IMR-90 (cell line): ENCODE measurements around the gene ESYT1. TPM values are rescaled to one million over a fixed set of nuclear protein-coding genes. Genes with fewer than 3 reads are reported as not detected.

Source experiments
- ATAC-seq: fragments of 200-7000 bp; cut with Tn5 transposase; 2 replicates; pipeline ENCODE4 v1.9.1; 2020; ENCODE audit warnings: low read depth, mild to moderate bottlenecking, moderate library complexity
- BruUV-seq: library from RNA; stranded (reverse); fragments of 400-500 nt; replicated peaks from 2 replicates; lab custom pipeline; 2021; lab: Mats Ljungman, UMichigan
- CTCF ChIA-PET: fragments of 300-600 bp; formaldehyde crosslinking; extraction: SDS; loops from one replicate; lab custom pipeline; 2021; ENCODE audit warnings: antibody characterized with exemption; lab: Yijun Ruan, JAX
- POLR2A ChIA-PET: fragments of 300-600 bp; sonication (Branson Sonifier 250); formaldehyde crosslinking; loops from one replicate; lab custom pipeline; 2022; ENCODE audit warnings: antibody characterized with exemption; ENCODE audit not compliant: unreplicated experiment; lab: Charles Lee
- DNase-seq: peaks from one replicate; pipeline ENCODE4 v3.0.0; 2013
- H2AFZ ChIP-seq: replicated peaks from 2 replicates; pipeline ENCODE3; 2013; ENCODE audit warnings: low read length, mild to moderate bottlenecking; ENCODE audit not compliant: poor library complexity
- H2AK5ac ChIP-seq: 2 replicates; pipeline ENCODE4 v1.6.1; 2013; ENCODE audit warnings: low read depth, low read length, inconsistent platforms
- H2AK9ac ChIP-seq: replicated peaks from 2 replicates; pipeline ENCODE3; 2013; ENCODE audit warnings: mild to moderate bottlenecking, low read depth, low read length, moderate library complexity; ENCODE audit not compliant: poor library complexity
- H2BK120ac ChIP-seq: 2 replicates; pipeline ENCODE4 v1.6.1; 2013; ENCODE audit warnings: low read depth, low read length, inconsistent platforms
- H2BK15ac ChIP-seq: 3 replicates; pipeline ENCODE4 v1.6.1; 2013; ENCODE audit warnings: low read depth, low read length, inconsistent platforms
- H2BK20ac ChIP-seq: 2 replicates; pipeline ENCODE4 v1.6.1; 2013; ENCODE audit warnings: low read depth, mild to moderate bottlenecking, inconsistent platforms, low read length, moderate library complexity
- H2BK5ac ChIP-seq: 2 replicates; pipeline ENCODE4 v1.6.1; 2013; ENCODE audit warnings: mild to moderate bottlenecking, low read depth, low read length, inconsistent platforms; ENCODE audit not compliant: poor library complexity, severe bottlenecking
- H3K14ac ChIP-seq: replicated peaks from 2 replicates; pipeline ENCODE4 v1.6.1; 2013; ENCODE audit warnings: low read depth, low read length, inconsistent platforms
- H3K18ac ChIP-seq: 2 replicates; pipeline ENCODE4 v1.6.1; 2013; ENCODE audit warnings: low read depth, low read length, control low read depth
- H3K23ac ChIP-seq: 2 replicates; pipeline ENCODE4 v1.6.1; 2013; ENCODE audit warnings: low read depth, low read length, inconsistent platforms
- H3K27ac ChIP-seq: 2 replicates; pipeline ENCODE4 v1.5.1; 2013; ENCODE audit warnings: mild to moderate bottlenecking, control low read depth, low read length; ENCODE audit not compliant: insufficient read depth
- H3K27me3 ChIP-seq: 2 replicates; pipeline ENCODE4 v1.6.1; 2013; ENCODE audit warnings: low read length; ENCODE audit not compliant: control insufficient read depth, insufficient read depth
- H3K36me3 ChIP-seq: 2 replicates; pipeline ENCODE4 v1.6.1; 2013; ENCODE audit warnings: low read length, mixed read lengths; ENCODE audit not compliant: control insufficient read depth, insufficient read depth
- H3K4ac ChIP-seq: 2 replicates; pipeline ENCODE4 v1.6.1; 2013; ENCODE audit warnings: low read depth, low read length, inconsistent platforms
- H3K4me1 ChIP-seq: 2 replicates; pipeline ENCODE4 v1.6.1; 2013; ENCODE audit warnings: low read length, mixed read lengths; ENCODE audit not compliant: control insufficient read depth, insufficient read depth
- H3K4me2 ChIP-seq: 2 replicates; pipeline ENCODE4 v1.6.1; 2013; ENCODE audit warnings: low read depth, mild to moderate bottlenecking, control low read depth, low read length, moderate library complexity
- H3K4me3 ChIP-seq: 2 replicates; pipeline ENCODE4 v1.5.1; 2013; ENCODE audit warnings: low read depth, mild to moderate bottlenecking, control low read depth, low read length, moderate library complexity; ENCODE audit not compliant: insufficient read depth
- H3K56ac ChIP-seq: 2 replicates; pipeline ENCODE4 v1.6.1; 2013; ENCODE audit warnings: low read length, inconsistent platforms; ENCODE audit not compliant: insufficient read depth; ENCODE audit errors: extremely low read depth
- H3K79me1 ChIP-seq, 2 experiments: 2 replicates each; pipeline ENCODE4 v1.6.1; 2013; ENCODE audit warnings: low read length in 2 of 2, inconsistent platforms in 1 of 2, low read depth in 1 of 2
- H3K9ac ChIP-seq: 2 replicates; pipeline ENCODE4 v1.6.1; 2013; ENCODE audit warnings: low read depth, low read length, control low read depth
- H3K9me1 ChIP-seq: 2 replicates; pipeline ENCODE4 v1.6.1; 2013; ENCODE audit warnings: low read length, inconsistent platforms; ENCODE audit not compliant: insufficient read depth
- H3K9me3 ChIP-seq: 2 replicates; pipeline ENCODE4 v1.6.1; 2013; ENCODE audit warnings: low read length; ENCODE audit not compliant: control insufficient read depth, insufficient read depth
- H4K20me1 ChIP-seq: 2 replicates; pipeline ENCODE4 v1.6.1; 2013; ENCODE audit warnings: low read length, inconsistent platforms; ENCODE audit not compliant: insufficient read depth
- H4K5ac ChIP-seq: 2 replicates; pipeline ENCODE4 v1.6.1; 2013; ENCODE audit warnings: mild to moderate bottlenecking, low read depth, low read length, control low read depth
- H4K8ac ChIP-seq, 2 experiments: 2 replicates each; pipeline ENCODE4 v1.6.1; 2013; ENCODE audit warnings: low read depth in 2 of 2, low read length in 2 of 2, control low read depth in 1 of 2, inconsistent platforms in 1 of 2
- H4K91ac ChIP-seq: 2 replicates; pipeline ENCODE4 v1.6.1; 2013; ENCODE audit warnings: low read depth, low read length, inconsistent platforms; ENCODE audit not compliant: insufficient read depth
- BHLHE40 ChIP-seq: fragments of 150-350 bp; IDR thresholded peaks from 2 replicates; pipeline ENCODE4 v1.6.1; 2016; ENCODE audit warnings: mild to moderate bottlenecking, low read depth, low read length
- CEBPB ChIP-seq: IDR thresholded peaks from 2 replicates; pipeline ENCODE4 v1.6.1; 2012; ENCODE audit warnings: low read depth, low read length, improper control_type of control experiment
- CHD1 ChIP-seq: IDR thresholded peaks from 2 replicates; pipeline ENCODE4 v1.6.1; 2012; ENCODE audit warnings: low read depth, low read length, improper control_type of control experiment
- FOS ChIP-seq: fragments of 150-350 bp; IDR thresholded peaks from 2 replicates; pipeline ENCODE4 v1.6.1; 2016; ENCODE audit warnings: low read depth, low read length
- WGBS, 2 experiments: methylation state at CpG; one replicate each; pipeline versions ENCODE4 v1.1.5 to v1.1.7; 2013; ENCODE audit warnings: missing lambda C conversion rate in 2 of 2; ENCODE audit not compliant: insufficient read length in 1 of 2; ENCODE audit errors: extremely low coverage in 2 of 2; 5-methylcytosine and 5-hydroxymethylcytosine counted together
- dilution Hi-C: fragments of 300-500 bp; cut with HindIII; formaldehyde crosslinking; loops from one replicate; pipeline ENCODE4 v1.14.3; 2018; ENCODE audit warnings: low sequenced_read_pairs; ENCODE audit not compliant: unreplicated experiment
- in situ Hi-C: fragments of 300-500 bp; cut with MboI; formaldehyde crosslinking; loops from 3 replicates; pipeline ENCODE4 v1.14.3; 2019; ENCODE audit warnings: low sequenced_read_pairs, inconsistent platforms, mixed read lengths
- intact Hi-C: fragments of 100-400 bp; cut with micrococcal nuclease; formaldehyde crosslinking; loops from 2 replicates; pipeline ENCODE4 v1.10.0; 2022
- polyA plus RNA-seq, 3 experiments: library from polyadenylated mRNA; depleted of rRNA; stranded (reverse); fragments of >200 nt; gene quantifications; 2 replicates each; pipeline ENCODE4 v1.2.3, GENCODE V29; 2012; ENCODE audit warnings: low replicate concordance in 1 of 3
- total RNA-seq: library from RNA; depleted of rRNA; stranded (reverse); fragments of >200 nt; gene quantifications from 2 replicates; pipeline ENCODE4 v1.2.3, GENCODE V29; 2012
- TF ChIP-seq, protein P1 (sequence below): conservative IDR thresholded peaks from 2 replicates; pipeline ENCODE4 v1.5.1; 2012; ENCODE audit warnings: mild to moderate bottlenecking, low read depth, low read length, improper control_type of control experiment

Gene ESYT1
- total and polyA plus RNA-seq, 2 of the 4 experiments (the other 2 are of a cell fraction): 150 to 153 TPM

DNA sequence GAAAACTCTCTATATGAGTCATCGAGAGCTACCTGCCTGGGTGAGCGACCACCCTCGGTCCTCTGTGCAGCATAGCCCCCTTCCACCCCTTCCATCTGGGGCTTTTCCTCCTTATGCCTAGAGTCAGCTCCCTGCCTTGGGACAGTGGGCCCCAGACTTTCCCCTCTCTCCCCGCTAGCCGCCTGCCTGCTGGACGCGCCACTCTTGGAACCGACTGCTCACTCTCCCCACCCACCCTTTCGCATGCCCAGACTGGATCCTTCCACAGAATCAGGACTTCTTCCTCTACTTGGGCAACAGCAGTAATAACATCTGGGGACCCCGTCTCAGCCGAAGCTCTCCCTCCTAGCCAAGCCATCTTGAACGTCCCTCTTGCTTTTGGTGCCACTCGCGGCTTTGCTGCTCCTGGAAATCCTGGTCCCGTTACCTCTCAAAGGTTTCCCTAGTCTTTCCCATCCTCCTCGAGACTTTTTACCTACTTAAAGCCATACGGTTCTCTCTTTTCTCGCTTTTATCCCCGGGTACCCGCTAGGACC is 671 bp downstream of the ESYT1 start:
- peak; percentile 13 for ATAC-seq
- peaks cover 44 to 76% of the 10 kb centered on the region in 2 experiments for H3K79me1 ChIP-seq
- H2AFZ ChIP-seq: peak overlapping the region; percentile 88
- H4K5ac ChIP-seq: 0 out of 2 replicates have a peak overlapping the region, but pooled peaks have one; percentile 4
- H2BK15ac ChIP-seq: no peak overlapping the region
- ChIA-PET POLR2A (interaction anchor here (0.6 to 1.9 kb wide), 5 partner anchors 9 to 93 kb away, joined by 3 to 8 read pairs (median 3); partner anchors contain the start of genes MYL6, RNF41 and ZC3H10), CTCF (interaction anchor here (0.5 to 1.3 kb wide), 3 partner anchors 20 to 82 kb away, joined by 3 to 10 read pairs (median 6); partner anchors contain the start of gene SMARCC2)
- BruUV-seq: no TSS peak
- intact Hi-C loops: no loop called here
- peak overlapping the region; percentile 88 for H2AK5ac ChIP-seq
- no peaks in the 10 kb centered on the region for H3K9me1 ChIP-seq
- H3K56ac ChIP-seq: peak overlapping the region; percentile 78
- H3K9ac ChIP-seq: peak overlapping the region; percentile 91
- peak overlapping the region; percentile 73 for H3K4ac ChIP-seq
- H2BK5ac ChIP-seq: peak overlapping the region; percentile 51
- H3K4me2 ChIP-seq: peak overlapping the region; percentile 92
- peak overlapping the region; percentile 7 for H3K18ac ChIP-seq
- WGBS, 2 experiments: 0% methylated on average over 8 of the region's 20 CpGs; no CpG with 5 or more reads in 1 of the 2 experiments
- H3K14ac ChIP-seq: peak overlapping the region; percentile 85
- H3K23ac ChIP-seq: peak overlapping the region; percentile 88
- TF ChIP-seq CHD1: peak; percentile 65; the same call in 1 of the 2 replicates
- TF ChIP-seq BHLHE40: no peak
- TF ChIP-seq, protein P1, sequence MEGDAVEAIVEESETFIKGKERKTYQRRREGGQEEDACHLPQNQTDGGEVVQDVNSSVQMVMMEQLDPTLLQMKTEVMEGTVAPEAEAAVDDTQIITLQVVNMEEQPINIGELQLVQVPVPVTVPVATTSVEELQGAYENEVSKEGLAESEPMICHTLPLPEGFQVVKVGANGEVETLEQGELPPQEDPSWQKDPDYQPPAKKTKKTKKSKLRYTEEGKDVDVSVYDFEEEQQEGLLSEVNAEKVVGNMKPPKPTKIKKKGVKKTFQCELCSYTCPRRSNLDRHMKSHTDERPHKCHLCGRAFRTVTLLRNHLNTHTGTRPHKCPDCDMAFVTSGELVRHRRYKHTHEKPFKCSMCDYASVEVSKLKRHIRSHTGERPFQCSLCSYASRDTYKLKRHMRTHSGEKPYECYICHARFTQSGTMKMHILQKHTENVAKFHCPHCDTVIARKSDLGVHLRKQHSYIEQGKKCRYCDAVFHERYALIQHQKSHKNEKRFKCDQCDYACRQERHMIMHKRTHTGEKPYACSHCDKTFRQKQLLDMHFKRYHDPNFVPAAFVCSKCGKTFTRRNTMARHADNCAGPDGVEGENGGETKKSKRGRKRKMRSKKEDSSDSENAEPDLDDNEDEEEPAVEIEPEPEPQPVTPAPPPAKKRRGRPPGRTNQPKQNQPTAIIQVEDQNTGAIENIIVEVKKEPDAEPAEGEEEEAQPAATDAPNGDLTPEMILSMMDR: no peak
- TF ChIP-seq CEBPB: no peak
- TF ChIP-seq FOS: peak; percentile 37; the same call in 1 of the 2 replicates
- peak overlapping the region; percentile 87 for H4K91ac ChIP-seq
- H3K9me3 ChIP-seq: no peaks in the 10 kb centered on the region
- DNase-seq: no peak
- no peak overlapping the region for H2BK120ac ChIP-seq
- H2BK20ac ChIP-seq: no peak overlapping the region
- no peaks in the 10 kb centered on the region for H3K27me3 ChIP-seq
- dilution Hi-C loops: no loop called here
- H2AK9ac ChIP-seq: peak overlapping the region; percentile 95
- no peaks in the 10 kb centered on the region for H4K20me1 ChIP-seq
- H3K4me3 ChIP-seq: peak overlapping the region; percentile 75
- H3K27ac ChIP-seq: peak overlapping the region; percentile 44
- in situ Hi-C loops: loop anchor here (5.0 kb wide), 1 partner anchor 59 kb away; the partner anchor contains the start of gene SMARCC2
- H3K4me1 ChIP-seq: peaks cover 6% of the 10 kb centered on the region; the same call in 1 of the 2 replicates
- H3K36me3 ChIP-seq: peaks cover 31% of the 10 kb centered on the region
- peak overlapping the region; percentile 32 to 36; a peak in 2 of 4 replicates for H4K8ac ChIP-seq
